GM18526 (cell line): ENCODE measurements around the gene TNN.

ENCODE experiments used
- POLR2A ChIP-seq: IDR thresholded peaks from 3 replicates; pipeline ENCODE4 v1.6.1; 2011; ENCODE audit not compliant: insufficient read length; ENCODE audit errors: extremely low read depth

The TNN gene

DNA sequence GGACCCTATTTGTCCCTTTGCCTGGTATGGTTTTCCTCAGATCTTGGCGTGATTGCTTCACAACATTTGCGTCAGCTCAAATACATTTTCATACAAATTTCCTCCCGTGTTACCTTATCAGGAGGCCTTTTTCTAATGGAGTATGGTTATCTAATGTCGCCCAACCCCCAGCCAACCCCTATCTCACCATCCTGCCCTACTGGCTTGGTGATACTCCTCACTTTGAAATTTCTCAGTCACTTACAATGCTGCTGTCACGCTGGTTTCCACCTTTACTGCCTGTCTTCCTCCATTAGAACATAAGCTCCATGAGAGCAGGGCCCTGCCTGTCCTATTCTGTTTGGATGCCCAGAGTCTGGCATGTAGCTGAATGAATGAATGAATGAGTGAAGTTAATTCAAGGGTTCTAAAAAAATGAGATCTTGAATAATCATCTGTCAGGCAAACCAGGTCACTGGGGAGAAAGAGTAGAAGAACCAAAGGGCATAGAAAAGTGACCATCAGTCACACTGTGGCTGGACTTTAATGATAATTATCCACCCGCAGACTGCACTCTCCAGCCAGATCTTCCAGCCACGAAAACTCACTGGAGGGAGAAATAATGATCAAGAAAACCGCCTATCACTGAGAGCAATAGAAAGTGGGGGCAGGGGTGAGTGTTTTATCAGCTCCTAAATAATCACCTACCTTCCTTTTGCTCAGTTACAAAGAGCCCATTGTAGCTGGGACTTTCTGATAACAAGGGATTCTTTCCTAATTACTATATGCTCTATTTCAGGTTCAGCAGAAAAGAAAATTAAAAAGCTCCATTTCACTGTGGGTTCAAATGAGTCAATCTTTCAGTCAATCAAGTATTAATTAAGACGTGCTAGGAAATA lies 103.6 kb downstream of the TNN start:
- TF ChIP-seq POLR2A = no peak

DNA sequence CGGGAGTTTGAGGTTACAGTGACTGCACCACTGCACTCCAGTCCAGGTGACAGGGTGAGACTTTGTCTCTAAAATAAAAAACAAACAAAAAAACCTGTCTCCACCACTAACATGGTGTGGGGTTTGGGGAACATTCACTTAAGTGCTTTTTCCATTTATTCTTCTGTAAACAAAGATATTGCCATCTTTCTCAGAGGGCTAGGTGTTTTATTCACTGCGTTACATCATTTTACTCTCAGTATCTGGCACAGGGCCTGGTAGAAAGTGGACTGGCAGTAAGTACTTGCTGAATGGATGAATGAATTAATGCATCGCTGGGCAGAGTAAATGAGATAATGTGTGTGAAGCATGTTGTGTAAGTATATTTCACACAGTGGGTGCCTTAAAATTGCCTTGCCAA lies 104.9 kb downstream of the TNN start:
- TF ChIP-seq POLR2A = no peak

DNA sequence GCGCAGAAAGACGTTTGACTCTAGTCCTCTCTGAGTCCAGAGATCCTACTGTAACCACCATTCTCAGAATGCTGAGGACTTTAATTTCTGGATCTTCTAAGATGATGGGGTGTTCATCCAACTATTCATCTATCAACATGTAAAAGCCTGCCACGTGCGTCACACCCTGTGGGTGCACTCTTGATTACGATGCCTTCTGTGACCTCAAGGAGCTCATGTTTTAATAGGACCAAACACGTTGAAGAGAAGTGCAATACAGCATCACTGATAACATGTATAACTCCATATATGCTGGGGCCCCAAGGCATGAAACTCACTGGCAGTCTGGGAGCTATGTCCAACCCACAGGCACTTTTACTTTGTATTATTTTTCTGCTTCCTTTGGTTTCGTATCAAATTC lies 105.9 kb downstream of the TNN start:
- TF ChIP-seq POLR2A = no peak

DNA sequence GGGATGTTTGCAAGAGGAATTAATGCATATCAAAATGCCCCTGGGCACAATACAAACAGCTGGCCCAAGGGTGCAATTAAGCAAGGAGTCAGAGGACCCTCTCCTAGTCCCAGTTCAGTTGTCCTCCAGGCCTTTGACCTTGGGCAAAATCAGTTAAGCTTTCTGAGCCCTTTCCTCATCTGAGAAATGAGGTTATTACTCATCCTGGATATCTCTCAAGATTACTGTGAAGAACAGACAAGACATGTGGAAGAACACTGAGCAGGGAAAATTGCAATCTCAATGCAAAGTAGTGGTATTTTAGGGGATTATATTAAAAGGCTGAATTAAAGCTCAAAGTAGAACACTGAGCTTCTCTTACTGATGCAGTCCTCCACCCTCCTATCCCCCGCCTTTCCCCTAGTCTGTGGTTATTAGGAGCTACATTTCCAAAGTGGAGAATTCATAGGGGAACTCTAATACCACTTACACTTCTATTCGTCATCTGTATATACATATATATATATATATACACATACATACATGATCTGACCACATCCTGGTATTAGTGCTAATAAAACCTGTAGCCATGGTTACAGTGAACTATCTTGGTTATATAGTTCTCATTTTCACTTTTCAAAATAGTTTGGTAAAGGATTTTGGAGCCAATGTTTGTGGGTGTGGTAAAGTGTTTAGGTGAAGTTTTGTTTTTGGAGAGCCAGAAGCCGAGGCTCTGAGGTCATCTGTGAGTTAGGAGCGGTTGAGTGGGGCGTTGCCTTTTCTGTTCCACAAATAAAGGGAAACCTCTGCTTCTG lies 106.9 kb downstream of the TNN start:
- TF ChIP-seq POLR2A = no peak

GRCh38 chr1:175176246-175176645 lies 108.6 kb downstream of the TNN start:
- TF ChIP-seq POLR2A = no peak

GRCh38 chr1:175178056-175178455 lies 110.4 kb downstream of the TNN start:
- TF ChIP-seq POLR2A = no peak

DNA sequence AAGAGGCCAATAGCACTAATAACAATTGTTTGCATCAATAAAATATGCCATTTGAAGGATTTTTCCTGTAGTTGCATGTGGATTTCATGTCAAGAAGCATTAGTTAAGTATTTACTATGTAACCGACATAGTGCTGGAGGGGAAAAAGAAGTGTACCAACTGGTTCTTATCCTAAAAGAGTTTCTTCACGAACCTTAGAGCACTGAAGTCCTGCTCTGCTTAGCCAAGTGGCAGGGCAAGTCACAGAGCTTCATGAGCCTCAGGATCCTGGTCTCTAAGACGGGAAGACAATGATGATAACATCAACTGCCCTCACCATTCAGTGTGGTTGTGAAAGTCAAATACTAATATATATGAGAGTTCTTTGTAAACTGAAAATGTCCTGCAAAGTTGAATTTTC lies 110.8 kb downstream of the TNN start:
- TF ChIP-seq POLR2A = no peak

DNA sequence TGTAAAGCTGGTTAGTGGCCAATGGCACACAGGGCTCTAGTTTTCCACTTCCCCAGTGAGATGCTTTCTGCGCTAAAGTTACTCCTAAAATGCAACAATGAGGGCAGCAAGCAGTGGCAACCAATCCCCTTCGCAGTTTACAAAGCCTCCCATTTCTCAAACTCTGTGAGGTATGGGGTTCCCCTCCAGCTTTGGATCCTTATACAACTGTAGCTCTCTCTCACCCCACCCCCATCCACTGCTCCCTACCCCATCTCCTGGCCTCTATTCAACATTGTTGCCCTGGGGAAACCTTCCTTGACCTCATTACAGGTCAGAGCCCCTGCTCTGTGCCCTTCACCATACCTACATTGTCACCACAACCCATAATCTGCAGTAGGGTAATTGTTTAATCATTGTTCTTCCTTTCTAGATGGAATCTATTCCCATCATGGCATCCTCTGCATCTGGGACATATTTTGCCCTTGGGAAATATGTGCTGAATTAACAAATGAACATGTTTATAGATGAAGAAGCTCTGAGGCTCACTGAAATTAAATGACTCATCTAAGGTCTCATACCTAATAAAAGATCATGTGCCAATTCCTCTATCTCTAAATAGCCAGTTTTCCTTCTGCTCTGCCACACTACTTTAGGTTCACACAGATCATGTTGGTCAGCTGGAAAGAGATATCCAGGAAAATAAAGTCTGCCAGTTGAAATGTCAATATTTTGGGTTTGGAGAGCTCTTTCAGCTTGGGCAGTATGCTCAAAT lies 112.4 kb downstream of the TNN start:
- no peak for TF ChIP-seq POLR2A

GRCh38 chr1:175182201-175182746 lies 114.6 kb downstream of the TNN start:
- TF ChIP-seq POLR2A = no peak

DNA sequence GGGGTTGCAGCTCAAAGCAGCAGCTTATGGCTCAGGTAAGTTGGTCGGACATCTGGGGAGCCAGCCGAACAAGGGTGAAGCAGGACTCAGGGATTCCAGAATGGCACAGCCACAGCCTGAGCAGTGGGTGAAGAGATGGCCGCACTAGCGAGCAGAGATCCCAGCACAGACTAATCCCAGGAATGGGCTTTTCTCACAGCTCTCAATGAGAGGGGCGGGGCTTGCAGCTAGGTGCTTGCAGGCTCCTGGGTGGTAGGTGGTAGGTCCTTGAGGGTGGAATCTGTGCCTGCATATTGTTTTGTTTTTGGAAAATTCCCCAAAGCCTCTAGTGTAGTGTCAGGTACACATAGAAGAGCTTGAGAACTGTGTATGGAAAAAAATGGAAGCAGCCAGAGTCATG lies 116.0 kb downstream of the TNN start:
- no peak for TF ChIP-seq POLR2A

DNA sequence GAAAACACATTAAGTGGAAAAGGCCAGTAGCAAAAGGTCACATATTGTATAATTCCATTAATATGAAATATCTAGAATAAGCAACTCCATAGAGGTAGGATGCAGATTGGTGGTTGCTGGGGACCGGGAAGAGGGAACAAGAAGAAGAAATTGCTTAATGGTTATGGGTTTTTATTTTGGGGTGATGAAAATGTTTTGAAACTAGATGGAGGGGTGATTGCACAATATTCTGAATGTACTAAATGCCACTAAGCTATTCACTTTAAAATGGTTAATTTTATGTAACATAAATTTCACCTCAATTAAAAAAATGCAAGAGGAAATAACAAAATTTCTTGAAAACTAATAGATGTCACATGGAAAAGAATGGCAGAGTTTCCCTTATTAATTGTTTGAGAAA lies 118.3 kb downstream of the TNN start:
- TF ChIP-seq POLR2A = no peak

DNA sequence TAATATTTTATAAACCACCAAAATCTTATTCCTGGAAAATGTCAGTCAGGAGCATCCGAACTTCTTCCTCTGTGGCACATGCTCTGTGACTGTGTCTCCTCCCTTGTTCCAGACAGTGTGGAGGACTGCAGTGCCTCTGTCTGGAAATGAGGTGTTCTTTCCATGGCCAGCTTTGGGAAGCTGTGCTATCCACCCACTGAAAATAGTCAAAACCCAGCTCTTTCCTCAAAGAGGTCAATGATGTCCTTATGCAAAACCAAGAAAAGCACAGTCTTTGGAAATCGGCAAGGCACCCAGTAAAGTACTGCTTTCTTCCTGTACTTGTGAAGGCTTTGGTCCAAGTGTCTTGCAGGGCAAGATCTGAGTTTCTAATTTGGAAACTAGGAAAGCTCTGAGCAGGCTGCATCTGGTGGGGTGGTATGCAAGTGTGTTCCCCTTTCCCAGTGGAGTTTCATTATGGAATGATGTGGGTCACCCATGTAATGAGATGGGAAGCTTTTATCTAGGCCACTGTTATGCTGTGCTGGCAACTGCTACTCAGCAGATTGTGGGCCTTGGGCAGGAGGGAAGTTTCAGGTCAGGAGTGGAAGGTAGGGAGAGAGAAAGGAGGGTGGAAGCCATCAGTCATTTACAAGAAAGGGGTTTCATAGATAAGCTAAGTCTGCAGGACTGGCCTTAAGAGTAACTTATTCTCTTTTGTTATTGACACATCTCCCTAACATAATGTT lies 119.0 kb downstream of the TNN start:
- TF ChIP-seq POLR2A = no peak

DNA sequence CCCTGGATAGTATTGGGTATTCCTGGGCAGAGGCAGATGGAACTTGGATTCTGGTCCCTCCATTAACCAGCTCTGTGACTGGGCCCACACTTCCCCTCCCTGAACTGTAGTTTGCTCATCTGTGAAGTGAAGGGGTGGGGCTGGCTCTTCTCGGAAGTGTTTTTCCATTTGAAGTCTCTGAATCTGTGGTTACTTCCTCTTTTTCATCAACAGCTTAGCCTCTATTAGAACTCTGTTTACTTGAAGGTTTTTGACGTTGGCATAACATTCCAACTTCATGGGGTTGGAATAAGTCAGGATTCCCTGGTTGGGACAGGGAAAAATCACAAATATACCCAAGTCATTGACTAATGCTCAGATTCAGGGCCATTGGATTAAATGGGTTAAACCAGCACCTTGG lies 121.3 kb downstream of the TNN start:
- TF ChIP-seq POLR2A = no peak

GRCh38 chr1:175191659-175192058 lies 124.0 kb downstream of the TNN start:
- TF ChIP-seq POLR2A = no peak
